WTC11 (cell line): ENCODE data around the gene ASMTL. TPM values are rescaled to one million over a fixed set of nuclear protein-coding genes. Genes with fewer than 3 reads are reported as not detected.

ENCODE experiments used
- ATAC-seq: fragments of 200-7000 bp; cut with Tn5 transposase; 2 replicates; pipeline ENCODE4 v1.10.0; 2021; ENCODE audit warnings: mild to moderate bottlenecking, moderate library complexity
- CTCF ChIA-PET: fragments of 300-600 bp; sonication (Branson Sonifier 250); formaldehyde crosslinking; loops from one replicate; lab custom pipeline; 2021; ENCODE audit warnings: antibody characterized with exemption; lab: Charles Lee
- POLR2A ChIA-PET: fragments of 350-600 bp; sonication (Branson Sonifier 250); formaldehyde crosslinking; loops from one replicate; lab custom pipeline; 2021; ENCODE audit warnings: antibody characterized with exemption; lab: Charles Lee
- DNase-seq: peaks from one replicate; pipeline ENCODE4 v3.0.0; 2021; ENCODE audit warnings: low spot score
- H3K27ac Mint-ChIP-seq: 2 replicates; pipeline ENCODE4 v1.8.0; 2021; ENCODE audit warnings: mixed read lengths
- H3K27me3 Mint-ChIP-seq: 2 replicates; pipeline ENCODE4 v1.8.0; 2021; ENCODE audit warnings: low read depth, mild to moderate bottlenecking, moderate library complexity, mixed read lengths
- H3K36me3 Mint-ChIP-seq: 2 replicates; pipeline ENCODE4 v1.8.0; 2021; ENCODE audit warnings: mixed read lengths
- H3K4me1 Mint-ChIP-seq: 2 replicates; pipeline ENCODE4 v1.8.0; 2022; ENCODE audit warnings: mixed read lengths
- H3K4me3 Mint-ChIP-seq: 2 replicates; pipeline ENCODE4 v1.8.0; 2021; ENCODE audit warnings: mild to moderate bottlenecking, moderate library complexity, mixed read lengths
- H3K9me3 Mint-ChIP-seq: 2 replicates; pipeline ENCODE4 v1.8.0; 2021; ENCODE audit warnings: mixed read lengths
- AR ChIP-seq: fragments of 250-450 bp; sonication (Bioruptor Pico); IDR thresholded peaks from 2 replicates; pipeline ENCODE4 v1.9.0; 2021; ENCODE audit warnings: mild to moderate bottlenecking
- ATF3 ChIP-seq: sonication (generic); formaldehyde crosslinking; conservative IDR thresholded peaks from 2 replicates; pipeline ENCODE4 v1.8.1; 2022; ENCODE audit warnings: mild to moderate bottlenecking, missing genetic modification reagents
- CTCF ChIP-seq: fragments of 200-600 bp; IDR thresholded peaks from 2 replicates; pipeline ENCODE4 v1.8.0; 2022; ENCODE audit warnings: antibody characterized with exemption
- E2F4 ChIP-seq: sonication (generic); formaldehyde crosslinking; IDR thresholded peaks from 2 replicates; pipeline ENCODE4 v1.8.1; 2022; ENCODE audit warnings: low read depth, mild to moderate bottlenecking, moderate library complexity, missing genetic modification reagents, borderline replicate concordance
- E2F5 ChIP-seq: sonication (generic); formaldehyde crosslinking; IDR thresholded peaks from 2 replicates; pipeline ENCODE4 v1.8.1; 2022; ENCODE audit warnings: mild to moderate bottlenecking, moderate library complexity, missing genetic modification reagents
- ETV6 ChIP-seq: sonication (generic); formaldehyde crosslinking; IDR thresholded peaks from 2 replicates; pipeline ENCODE4 v1.8.1; 2022; ENCODE audit warnings: mild to moderate bottlenecking, missing genetic modification reagents
- GTF2I ChIP-seq: fragments of 250-450 bp; sonication (Bioruptor Pico); conservative IDR thresholded peaks from 2 replicates; pipeline ENCODE4 v1.4.0; 2021; ENCODE audit warnings: mild to moderate bottlenecking
- JAZF1 ChIP-seq: fragments of 250-450 bp; sonication (Bioruptor Pico); IDR thresholded peaks from 2 replicates; pipeline ENCODE4 v1.9.0; 2021; ENCODE audit warnings: moderate library complexity, mild to moderate bottlenecking, inconsistent platforms
- MXD4 ChIP-seq: fragments of 250-450 bp; sonication (Bioruptor Pico); IDR thresholded peaks from 2 replicates; pipeline ENCODE4 v1.8.0; 2021; ENCODE audit warnings: mild to moderate bottlenecking, moderate library complexity, borderline replicate concordance
- NFATC4 ChIP-seq: fragments of 250-450 bp; sonication (Bioruptor Pico); IDR thresholded peaks from 2 replicates; pipeline ENCODE4 v1.9.0; 2021; ENCODE audit warnings: mild to moderate bottlenecking
- NR2C2 ChIP-seq: sonication (generic); formaldehyde crosslinking; IDR thresholded peaks from 2 replicates; pipeline ENCODE4 v1.8.0; 2022; ENCODE audit warnings: mild to moderate bottlenecking, missing genetic modification reagents
- PRDM15 ChIP-seq: sonication (generic); formaldehyde crosslinking; IDR thresholded peaks from 2 replicates; pipeline ENCODE4 v1.8.0; 2022; ENCODE audit warnings: missing genetic modification reagents
- PREB ChIP-seq: sonication (generic); formaldehyde crosslinking; IDR thresholded peaks from 2 replicates; pipeline ENCODE4 v1.8.1; 2022; ENCODE audit warnings: mild to moderate bottlenecking, missing genetic modification reagents, moderate library complexity, borderline replicate concordance
- RORB ChIP-seq: fragments of 250-450 bp; sonication (Bioruptor Pico); IDR thresholded peaks from 2 replicates; pipeline ENCODE4 v1.9.0; 2021; ENCODE audit warnings: mild to moderate bottlenecking
- SMAD3 ChIP-seq: sonication (generic); formaldehyde crosslinking; IDR thresholded peaks from 2 replicates; pipeline ENCODE4 v1.8.0; 2022; ENCODE audit warnings: missing genetic modification reagents, mild to moderate bottlenecking, borderline replicate concordance
- SP1 ChIP-seq: sonication (generic); formaldehyde crosslinking; conservative IDR thresholded peaks from 2 replicates; pipeline ENCODE4 v1.8.1; 2022; ENCODE audit warnings: missing genetic modification reagents
- USF2 ChIP-seq: sonication (generic); formaldehyde crosslinking; IDR thresholded peaks from 2 replicates; pipeline ENCODE4 v1.8.1; 2023; ENCODE audit warnings: mild to moderate bottlenecking, missing genetic modification reagents, moderate library complexity
- ZNF219 ChIP-seq: sonication (generic); formaldehyde crosslinking; IDR thresholded peaks from 2 replicates; pipeline ENCODE4 v1.8.0; 2023; ENCODE audit warnings: missing genetic modification reagents, mild to moderate bottlenecking, borderline replicate concordance
- ZNF232 ChIP-seq: sonication (generic); formaldehyde crosslinking; IDR thresholded peaks from 2 replicates; pipeline ENCODE4 v1.8.0; 2022; ENCODE audit warnings: mild to moderate bottlenecking, missing genetic modification reagents
- ZNF423 ChIP-seq: fragments of 250-450 bp; sonication (Bioruptor Pico); IDR thresholded peaks from 2 replicates; pipeline ENCODE4 v2.1.2; 2022; ENCODE audit warnings: mild to moderate bottlenecking, moderate library complexity
- total RNA-seq: library from RNA; stranded (reverse); gene quantifications from 3 replicates; pipeline ENCODE4 v1.2.3, GENCODE V29; 2021

The ASMTL gene
- total RNA-seq, 1 experiment from 2014 or later, result 70.6 TPM

- Mint-ChIP-seq H3K27me3 (peaks cover 10% of the 10 kb centered on the region), H3K27ac (no peak overlapping the region), H3K4me1 (peaks cover 8% of the 10 kb centered on the region), H3K4me3 (no peak overlapping the region), H3K9me3 (peaks cover 38% of the 10 kb centered on the region), H3K36me3 (peaks cover 16% of the 10 kb centered on the region)
- TF ChIP-seq JAZF1 (CRISPR knock-in tag), result no peak
- no peak for TF ChIP-seq SMAD3
- TF ChIP-seq AR (CRISPR knock-in tag), result no peak
- no peak for TF ChIP-seq ETV6 (CRISPR knock-in tag)
- TF ChIP-seq NR2C2 (CRISPR knock-in tag), result no peak
- TF ChIP-seq USF2, result no peak
- TF ChIP-seq PREB (CRISPR knock-in tag), result no peak
- no peak for TF ChIP-seq GTF2I (CRISPR knock-in tag)
- TF ChIP-seq ZNF219 (CRISPR knock-in tag), result no peak
- TF ChIP-seq ZNF232, result no peak
- TF ChIP-seq PRDM15, result no peak
- TF ChIP-seq MXD4 (CRISPR knock-in tag), result no peak
- TF ChIP-seq SP1 (CRISPR knock-in tag), result no peak
- no peak for TF ChIP-seq RORB (CRISPR knock-in tag)
- no peak for TF ChIP-seq ATF3
- no peak for TF ChIP-seq E2F4 (CRISPR knock-in tag)
- POLR2A ChIA-PET, result no interaction called here
- CTCF ChIA-PET, result no interaction called here
- no peak for DNase-seq
- ATAC-seq, result no peak
Measured at GRCh38 chrX:1477801-1478458, 25.2 kb upstream of the ASMTL start.

- H3K4me1 Mint-ChIP-seq, result peaks cover 7% of the 10 kb centered on the region
- ATAC-seq, result no peak
- CTCF ChIA-PET, result no interaction called here
- POLR2A ChIA-PET, result no interaction called here
- peaks cover 10% of the 10 kb centered on the region for H3K27me3 Mint-ChIP-seq
- peaks cover 16% of the 10 kb centered on the region for H3K36me3 Mint-ChIP-seq
- no peak for DNase-seq
- peaks cover 38% of the 10 kb centered on the region for H3K9me3 Mint-ChIP-seq
- no peak overlapping the region for H3K27ac Mint-ChIP-seq
- no peak overlapping the region for H3K4me3 Mint-ChIP-seq
- TF ChIP-seq ZNF423 (no peak), E2F5 (CRISPR knock-in tag) (no peak), NFATC4 (CRISPR knock-in tag) (no peak), CTCF (no peak)
Measured at GRCh38 chrX:1477229-1477628, 24.5 kb upstream of the ASMTL start.
